HCT116 (cell line): ENCODE results near the gene PAN3. TPM values are rescaled to one million over a fixed set of nuclear protein-coding genes. Genes with fewer than 3 reads are reported as not detected.

ENCODE experiments used
- ATAC-seq: fragments of 200-7000 bp; cut with Tn5 transposase; 2 replicates; pipeline ENCODE4 v1.9.1; 2020; ENCODE audit warnings: mild to moderate bottlenecking, moderate library complexity
- BruUV-seq: library from RNA; stranded (reverse); fragments of 400-500 nt; replicated peaks from 2 replicates; lab custom pipeline; 2021; lab: Mats Ljungman, UMichigan
- CTCF ChIA-PET: fragments of 300-600 bp; sonication (Branson Sonifier 250); formaldehyde crosslinking; loops from one replicate; lab custom pipeline; 2021; ENCODE audit warnings: antibody characterized with exemption; lab: Charles Lee
- POLR2A ChIA-PET: fragments of 300-600, 350-600 bp; sonication (Branson Sonifier 250); formaldehyde crosslinking; loops from one replicate; lab custom pipeline; 2021; ENCODE audit warnings: antibody characterized with exemption; lab: Charles Lee
- RAD21 ChIA-PET, 2 experiments: fragments of 300-600 bp; sonication (Branson Sonifier 250); formaldehyde crosslinking; loops; one replicate each; lab custom pipeline; 2023; ENCODE audit warnings: low total read pairs in 2 of 2; ENCODE audit not compliant: uncharacterized antibody in 2 of 2, unreplicated experiment in 2 of 2, low non-redundant PET in 1 of 2; lab: Charles Lee
- DNase-seq: peaks from one replicate; pipeline ENCODE4 v3.0.0-alpha.2; 2010; ENCODE audit warnings: low read depth, low spot score
- H2AFZ ChIP-seq: fragments of 200-600 bp; shearing (Covaris generic), sonication (generic); 2 replicates; pipeline ENCODE4 v1.6.1; 2017; ENCODE audit warnings: low read depth, mixed run types, mixed read lengths, antibody characterized with exemption, low read length; ENCODE audit not compliant: poor library complexity, severe bottlenecking
- H3K27ac ChIP-seq: 2 replicates; pipeline ENCODE4 v1.5.1; 2012; ENCODE audit warnings: low read depth, low read length
- H3K27me3 ChIP-seq: fragments of 200-600 bp; sonication (generic); 2 replicates; pipeline ENCODE4 v1.6.1; 2016; ENCODE audit warnings: mixed run types, low read length, mixed read lengths; ENCODE audit not compliant: insufficient read depth
- H3K36me3 ChIP-seq, 2 experiments: fragments of 200-500 bp in 1 of 2; fragments of 200-600 bp in 1 of 2; sonication (Bioruptor generic) in 1 of 2; sonication (generic) in 1 of 2; 2 replicates each; pipeline versions ENCODE4 v1.5.1 to v1.6.1; 2014 to 2016; ENCODE audit warnings: low read length in 2 of 2, inconsistent platforms in 1 of 2, mixed read lengths in 1 of 2, mixed run types in 1 of 2; ENCODE audit not compliant: insufficient read depth in 2 of 2, control insufficient read depth in 1 of 2
- H3K4me1 ChIP-seq, 2 experiments: fragments of 200-600 bp in 1 of 2; sonication (generic) in 1 of 2; 2 replicates each; pipeline versions ENCODE4 v1.5.1 to v1.6.1; 2012 to 2017; ENCODE audit warnings: low read length in 2 of 2, inconsistent platforms in 1 of 2, mild to moderate bottlenecking in 1 of 2, mixed read lengths in 1 of 2, mixed run types in 1 of 2, moderate library complexity in 1 of 2; ENCODE audit not compliant: insufficient read depth in 2 of 2, control insufficient read depth in 1 of 2
- H3K4me2 ChIP-seq: fragments of 200-600 bp; sonication (generic); 2 replicates; pipeline ENCODE4 v1.6.1; 2017; ENCODE audit warnings: mixed run types, low read length, mixed read lengths
- H3K4me3 ChIP-seq, 2 experiments: fragments of 200-600 bp in 1 of 2; sonication (generic) in 1 of 2; replicated peaks in 1 of 2; 2 replicates each; pipeline ENCODE4 v1.5.1; 2011 to 2016; ENCODE audit warnings: low read length in 2 of 2, control low read depth in 1 of 2, low read depth in 1 of 2, mild to moderate bottlenecking in 1 of 2, mixed read lengths in 1 of 2, mixed run types in 1 of 2
- H3K79me2 ChIP-seq: fragments of 200-600 bp; sonication (generic); 2 replicates; pipeline ENCODE4 v1.6.1; 2017; ENCODE audit warnings: mild to moderate bottlenecking, mixed run types, low read length, moderate library complexity, mixed read lengths; ENCODE audit not compliant: insufficient read depth
- H3K9ac ChIP-seq: fragments of 200-600 bp; sonication (generic); 2 replicates; pipeline ENCODE4 v1.6.1; 2016; ENCODE audit warnings: low read length, mixed read lengths
- H3K9me2 ChIP-seq: fragments of 200-600 bp; sonication (generic), shearing (Covaris generic); 2 replicates; pipeline ENCODE4 v1.6.1; 2017; ENCODE audit warnings: mixed run types, mild to moderate bottlenecking, moderate library complexity; ENCODE audit not compliant: insufficient read depth
- H3K9me3 ChIP-seq, 2 experiments: fragments of 200-500 bp in 1 of 2; fragments of 200-600 bp in 1 of 2; sonication (Bioruptor generic) in 1 of 2; sonication (generic) in 1 of 2; 2 replicates each; pipeline ENCODE4 v1.6.1; 2014 to 2017; ENCODE audit warnings: low read length in 2 of 2, mixed read lengths in 2 of 2, inconsistent platforms in 1 of 2, low read depth in 1 of 2, mild to moderate bottlenecking in 1 of 2, mixed run types in 1 of 2, moderate library complexity in 1 of 2; ENCODE audit not compliant: control insufficient read depth in 1 of 2, insufficient read depth in 1 of 2
- H4K20me1 ChIP-seq: fragments of 200-600 bp; sonication (generic), shearing (Covaris generic); 2 replicates; pipeline ENCODE4 v1.6.1; 2017; ENCODE audit warnings: mixed run types, mild to moderate bottlenecking, moderate library complexity; ENCODE audit not compliant: insufficient read depth
- CBX3 ChIP-seq: IDR thresholded peaks from 2 replicates; pipeline ENCODE4 v1.6.1; 2012; ENCODE audit warnings: low read depth
- ELF1 ChIP-seq: IDR thresholded peaks from 2 replicates; pipeline ENCODE4 v1.6.1; 2012; ENCODE audit warnings: low read depth, borderline replicate concordance
- FOSL1 ChIP-seq: IDR thresholded peaks from 2 replicates; pipeline ENCODE4 v1.6.1; 2012; ENCODE audit warnings: low read depth
- POLR2AphosphoS5 ChIP-seq: IDR thresholded peaks from 2 replicates; pipeline ENCODE4 v1.6.1; 2011; ENCODE audit warnings: mild to moderate bottlenecking, low read depth, low read length, moderate library complexity
- REST ChIP-seq: IDR thresholded peaks from 2 replicates; pipeline ENCODE4 v1.6.1; 2012; ENCODE audit warnings: low read depth
- SIN3A ChIP-seq: IDR thresholded peaks from 2 replicates; pipeline ENCODE4 v1.6.1; 2012; ENCODE audit warnings: low read depth
- SP1 ChIP-seq: IDR thresholded peaks from 2 replicates; pipeline ENCODE4 v1.6.1; 2012; ENCODE audit warnings: low read depth
- TCF7L2 ChIP-seq: IDR thresholded peaks from 2 replicates; pipeline ENCODE4 v1.7.0; 2011; ENCODE audit warnings: borderline replicate concordance, inconsistent platforms; ENCODE audit not compliant: insufficient read depth, insufficient read length; ENCODE audit errors: extremely low read depth
- ZBTB33 ChIP-seq: IDR thresholded peaks from 2 replicates; pipeline ENCODE4 v1.6.1; 2011; ENCODE audit warnings: mild to moderate bottlenecking, low read length, moderate library complexity; ENCODE audit not compliant: insufficient replicate concordance; ENCODE audit errors: extremely low read depth
- ZFX ChIP-seq: fragments of 450-650 bp; IDR thresholded peaks from 2 replicates; pipeline ENCODE4 v1.6.1; 2017
- ZNF274 ChIP-seq: fragments of 200-500 bp; sonication (Bioruptor generic); IDR thresholded peaks from 2 replicates; pipeline ENCODE4 v1.6.1; 2014; ENCODE audit warnings: mild to moderate bottlenecking, low read depth, low read length, inconsistent platforms
- intact Hi-C: fragments of 100-400 bp; cut with micrococcal nuclease; formaldehyde crosslinking; loops from 2 replicates; pipeline ENCODE4 v1.10.0; 2022
- total RNA-seq: library from RNA; stranded (reverse); gene quantifications from one replicate; pipeline ENCODE4 v1.2.1, GENCODE V29; 2021; ENCODE audit not compliant: unreplicated experiment
- TF ChIP-seq, protein P1 (sequence below): IDR thresholded peaks from 2 replicates; pipeline ENCODE4 v1.6.1; 2012
- TF ChIP-seq, protein P2 (sequence below), 3 experiments: fragments of 200-600 bp in 1 of 3; sonication (generic) in 1 of 3; IDR thresholded peaks in 2 of 3; conservative IDR thresholded peaks in 1 of 3; 2 replicates each; pipeline ENCODE4 v1.5.1; 2012 to 2017; ENCODE audit warnings: low read depth in 2 of 3, low read length in 2 of 3, antibody characterized with exemption in 1 of 3, borderline replicate concordance in 1 of 3, control low read depth in 1 of 3, mild to moderate bottlenecking in 1 of 3, mixed read lengths in 1 of 3, mixed run types in 1 of 3, moderate library complexity in 1 of 3; ENCODE audit not compliant: insufficient read depth in 1 of 3

PAN3 gene
- total RNA-seq, 1 experiment from 2014 or later, result 30.1 TPM

GRCh38 chr13:28267497-28267896 lies 129.2 kb downstream of the PAN3 start:
- Histone ChIP-seq H3K9me2 (no peaks in the 10 kb centered on the region), H3K36me3 (peaks cover 10 to 11% of the 10 kb centered on the region in 2 experiments), H2AFZ (no peak overlapping the region), H4K20me1 (no peaks in the 10 kb centered on the region), H3K79me2 (no peaks in the 10 kb centered on the region), H3K27ac (no peak overlapping the region), H3K4me2 (no peak overlapping the region), H3K9me3 (no peaks in the 10 kb centered on the region), H3K4me3 (no peak overlapping the region), H3K4me1 (no peaks in the 10 kb centered on the region), H3K27me3 (no peaks in the 10 kb centered on the region), H3K9ac (no peak overlapping the region)
- TF ChIP-seq POLR2AphosphoS5, result no peak
- no peak for TF ChIP-seq FOSL1
- no peak for TF ChIP-seq ZBTB33
- ChIA-PET CTCF (no interaction called here), POLR2A (no interaction called here), RAD21 (no interaction called here)
- no peak for ATAC-seq
- no TSS peak for BruUV-seq
- no peak for DNase-seq
- intact Hi-C loops, result no loop called here

DNA sequence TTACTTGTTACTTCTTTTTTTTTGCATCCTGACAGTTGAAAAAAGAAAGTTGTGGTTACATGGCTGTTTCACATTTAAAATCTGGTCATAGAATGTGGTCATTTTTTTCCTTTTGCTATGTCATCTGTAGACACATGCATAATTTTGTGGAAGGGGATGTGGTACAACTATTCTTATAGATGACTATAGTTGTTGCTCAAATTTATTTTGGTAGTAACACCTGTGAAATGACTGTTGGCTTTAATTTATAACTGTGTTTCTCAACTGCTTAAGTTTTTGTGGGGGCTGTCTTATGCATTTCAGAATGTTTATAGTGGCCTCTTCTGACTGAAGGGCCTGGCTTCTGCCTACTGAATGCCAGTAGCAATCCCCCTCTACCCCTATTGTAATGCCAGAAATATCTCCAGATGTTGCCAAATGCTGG lies 130.5 kb downstream of the PAN3 start:
- H3K27me3 ChIP-seq, result no peaks in the 10 kb centered on the region
- H3K79me2 ChIP-seq, result no peaks in the 10 kb centered on the region
- no peaks in the 10 kb centered on the region for H3K9me3 ChIP-seq
- ATAC-seq, result no peak
- H3K36me3 ChIP-seq, result peaks cover 10 to 11% of the 10 kb centered on the region in 2 experiments
- no peak overlapping the region for H2AFZ ChIP-seq
- no peaks in the 10 kb centered on the region for H3K9me2 ChIP-seq
- RAD21 ChIA-PET, result no interaction called here
- no TSS peak for BruUV-seq
- POLR2A ChIA-PET, result no interaction called here
- no peak overlapping the region for H3K4me3 ChIP-seq
- no peaks in the 10 kb centered on the region for H4K20me1 ChIP-seq
- intact Hi-C loops, result no loop called here
- DNase-seq, result no peak
- no peak overlapping the region for H3K27ac ChIP-seq
- no peak overlapping the region for H3K9ac ChIP-seq
- CTCF ChIA-PET, result no interaction called here
- H3K4me1 ChIP-seq, result no peaks in the 10 kb centered on the region
- H3K4me2 ChIP-seq, result no peak overlapping the region
- no peak for TF ChIP-seq ELF1
- no peak for TF ChIP-seq REST
- no peak for TF ChIP-seq SIN3A
- no peak for TF ChIP-seq SP1
- no peak for TF ChIP-seq CBX3
- no peak for TF ChIP-seq ZNF274
- TF ChIP-seq, protein P1, sequence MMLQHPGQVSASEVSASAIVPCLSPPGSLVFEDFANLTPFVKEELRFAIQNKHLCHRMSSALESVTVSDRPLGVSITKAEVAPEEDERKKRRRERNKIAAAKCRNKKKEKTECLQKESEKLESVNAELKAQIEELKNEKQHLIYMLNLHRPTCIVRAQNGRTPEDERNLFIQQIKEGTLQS, result no peak
- TF ChIP-seq, protein P2, sequence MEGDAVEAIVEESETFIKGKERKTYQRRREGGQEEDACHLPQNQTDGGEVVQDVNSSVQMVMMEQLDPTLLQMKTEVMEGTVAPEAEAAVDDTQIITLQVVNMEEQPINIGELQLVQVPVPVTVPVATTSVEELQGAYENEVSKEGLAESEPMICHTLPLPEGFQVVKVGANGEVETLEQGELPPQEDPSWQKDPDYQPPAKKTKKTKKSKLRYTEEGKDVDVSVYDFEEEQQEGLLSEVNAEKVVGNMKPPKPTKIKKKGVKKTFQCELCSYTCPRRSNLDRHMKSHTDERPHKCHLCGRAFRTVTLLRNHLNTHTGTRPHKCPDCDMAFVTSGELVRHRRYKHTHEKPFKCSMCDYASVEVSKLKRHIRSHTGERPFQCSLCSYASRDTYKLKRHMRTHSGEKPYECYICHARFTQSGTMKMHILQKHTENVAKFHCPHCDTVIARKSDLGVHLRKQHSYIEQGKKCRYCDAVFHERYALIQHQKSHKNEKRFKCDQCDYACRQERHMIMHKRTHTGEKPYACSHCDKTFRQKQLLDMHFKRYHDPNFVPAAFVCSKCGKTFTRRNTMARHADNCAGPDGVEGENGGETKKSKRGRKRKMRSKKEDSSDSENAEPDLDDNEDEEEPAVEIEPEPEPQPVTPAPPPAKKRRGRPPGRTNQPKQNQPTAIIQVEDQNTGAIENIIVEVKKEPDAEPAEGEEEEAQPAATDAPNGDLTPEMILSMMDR (IDR thresholded peaks at IDR 0.05 in 2 of 3, conservative IDR thresholded peaks at IDR 0.05 in 1 of 3; ENCODE audit: borderline replicate concordance in 1 of 3, insufficient read depth in 1 of 3, low read depth in 2 of 3, low read length in 2 of 3), result no peak
- no peak for TF ChIP-seq ZFX
- TF ChIP-seq TCF7L2, result no peak
